NCI-H82 (cell line): Measurements from ENCODE around the gene CA7.
A peak's percentile ranks its signal among the peaks of the same experiment; 100 is the strongest.
"Not testable (repeated sequence)": the region's sequence is repeated elsewhere in the genome, so short reads cannot be mapped to it uniquely, and the experiment has no call there.

Experiments
- DNase-seq: peaks from one replicate; lab custom pipeline; 2025; lab: John Stamatoyannopoulos, UW

CA7 gene

GRCh38 chr16:66846831-66847230, 2.6 kb downstream of the CA7 start:
- DNase-seq: no peak

- DNase-seq: no peak
Measured at GRCh38 chr16:66847533-66848067, 3.4 kb downstream of the CA7 start.

GRCh38 chr16:66848172-66848571, 4.0 kb downstream of the CA7 start:
- DNase-seq: no peak

GRCh38 chr16:66849021-66849420, 4.8 kb downstream of the CA7 start:
- DNase-seq: no peak

GRCh38 chr16:66849549-66849948, 5.3 kb downstream of the CA7 start:
- no peak for DNase-seq

GRCh38 chr16:66850115-66850815, 6.1 kb downstream of the CA7 start:
- no peak for DNase-seq

- DNase-seq: no peak
Measured at GRCh38 chr16:66851166-66851964, 7.2 kb downstream of the CA7 start.

GRCh38 chr16:66853261-66854139, 9.3 kb downstream of the CA7 start:
- DNase-seq: no peak

- no peak for DNase-seq
Measured at GRCh38 chr16:66856184-66856730, 12.0 kb downstream of the CA7 start.

GRCh38 chr16:66856801-66857200, 12.6 kb downstream of the CA7 start:
- DNase-seq: no peak

- no peak for DNase-seq
Measured at GRCh38 chr16:66857437-66857836, 13.2 kb downstream of the CA7 start.

- no peak for DNase-seq
Measured at GRCh38 chr16:66858740-66859396, 14.7 kb downstream of the CA7 start.

- no peak for DNase-seq
Measured at GRCh38 chr16:66859397-66860068, 15.3 kb downstream of the CA7 start.

GRCh38 chr16:66862023-66862520, 17.9 kb downstream of the CA7 start:
- no peak for DNase-seq

- no peak for DNase-seq
Measured at GRCh38 chr16:66863707-66864106, 19.5 kb downstream of the CA7 start.

- DNase-seq: no peak
Measured at GRCh38 chr16:66869424-66869823, 25.2 kb downstream of the CA7 start.

- DNase-seq: not testable (repeated sequence)
Measured at GRCh38 chr16:66871363-66871762, 27.1 kb downstream of the CA7 start.

GRCh38 chr16:66871840-66872239, 27.6 kb downstream of the CA7 start:
- DNase-seq: no peak

GRCh38 chr16:66872559-66872942, 28.3 kb downstream of the CA7 start:
- DNase-seq: no peak

- DNase-seq: peak; percentile 87
Measured at GRCh38 chr16:66872943-66873684, 28.9 kb downstream of the CA7 start.
